HG03575 (cell line): ENCODE measurements around the gene USP26.
"Not testable (repeated sequence)": the region's sequence is repeated elsewhere in the genome, so short reads cannot be mapped to it uniquely, and the experiment has no call there.

Experiments
- ATAC-seq: cut with Tn5 transposase; IDR thresholded peaks from one replicate; pipeline ENCODE4 v1.9.1; 2021; ENCODE audit not compliant: unreplicated experiment, insufficient number of reproducible peaks, low FRiP score; ENCODE audit errors: extremely low read depth

USP26 gene

DNA sequence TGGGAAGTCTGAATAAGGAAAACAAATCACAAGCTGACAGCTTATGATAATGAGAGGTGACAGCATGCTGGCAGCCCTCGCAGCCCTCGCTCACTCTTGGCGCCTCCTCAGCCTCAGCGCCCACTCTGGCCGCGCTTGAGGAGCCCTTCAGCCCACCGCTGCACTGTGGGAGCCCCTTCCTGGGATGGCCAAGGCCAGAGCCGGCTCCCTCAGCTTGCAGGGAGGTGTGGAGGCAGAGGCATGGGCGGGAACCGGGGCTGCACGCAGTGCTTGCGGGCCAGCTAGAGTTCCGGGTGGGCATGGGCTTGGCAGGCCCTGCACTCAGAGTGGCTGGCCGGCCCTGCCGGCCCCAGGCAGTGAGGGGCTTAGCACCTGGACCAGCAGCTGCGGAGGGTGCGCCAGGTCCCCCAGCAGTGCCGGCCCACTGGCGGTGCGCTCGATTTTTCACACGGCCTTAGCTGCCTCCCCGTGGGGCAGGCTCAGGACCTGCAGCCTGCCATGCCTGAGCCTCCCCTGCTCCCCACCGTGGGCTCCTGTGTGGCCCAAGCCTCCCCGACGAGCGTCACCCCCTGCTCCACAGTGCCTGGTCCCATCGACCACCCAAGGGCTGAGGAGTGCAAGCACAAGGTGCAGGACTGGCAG, 52.6 kb downstream of the USP26 start:
- not testable (repeated sequence) for ATAC-seq

GRCh38 chrX:133042260-133042659, 54.6 kb downstream of the USP26 start:
- ATAC-seq: no peak

GRCh38 chrX:133033010-133033409, 63.9 kb downstream of the USP26 start:
- ATAC-seq: no peak

DNA sequence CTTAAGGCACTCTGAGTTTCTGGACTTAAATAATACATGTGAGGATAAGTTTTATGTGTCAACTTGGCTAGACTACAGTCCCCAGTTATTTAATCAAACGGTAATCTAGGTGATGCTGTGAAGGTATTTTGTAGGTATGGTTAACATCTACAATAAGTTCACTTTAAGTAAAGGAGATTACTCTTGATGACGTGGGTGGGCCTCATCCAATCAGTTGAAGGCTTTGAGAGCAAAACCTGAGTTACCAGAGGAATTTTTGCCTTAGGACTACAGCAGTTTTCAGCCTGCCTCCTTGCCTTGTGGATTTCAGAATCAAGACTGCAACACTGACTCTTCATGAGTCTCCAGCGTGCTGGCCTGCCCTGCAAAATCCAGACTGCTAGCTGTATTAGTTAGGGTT, 78.7 kb downstream of the USP26 start:
- ATAC-seq: no peak

GRCh38 chrX:133007458-133007857, 89.5 kb downstream of the USP26 start:
- no peak for ATAC-seq

DNA sequence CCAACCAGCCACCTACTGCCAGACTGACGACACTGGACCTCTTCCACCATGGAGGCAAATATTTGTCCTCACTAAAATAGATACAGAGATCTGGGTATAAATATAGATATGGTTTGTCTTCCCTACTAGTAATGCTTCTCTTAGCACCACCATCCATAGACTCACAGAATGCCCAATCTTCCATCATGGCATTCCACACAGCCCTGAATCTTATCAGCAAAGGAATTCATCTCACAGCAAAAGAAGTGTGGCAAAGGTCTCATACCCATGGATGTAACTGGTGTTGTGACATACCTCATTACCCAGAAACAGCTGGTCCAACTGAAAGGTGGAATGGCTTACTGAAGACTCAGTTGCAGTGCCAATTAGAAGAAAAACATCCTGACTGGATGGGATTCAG, 91.3 kb downstream of the USP26 start:
- no peak for ATAC-seq

DNA sequence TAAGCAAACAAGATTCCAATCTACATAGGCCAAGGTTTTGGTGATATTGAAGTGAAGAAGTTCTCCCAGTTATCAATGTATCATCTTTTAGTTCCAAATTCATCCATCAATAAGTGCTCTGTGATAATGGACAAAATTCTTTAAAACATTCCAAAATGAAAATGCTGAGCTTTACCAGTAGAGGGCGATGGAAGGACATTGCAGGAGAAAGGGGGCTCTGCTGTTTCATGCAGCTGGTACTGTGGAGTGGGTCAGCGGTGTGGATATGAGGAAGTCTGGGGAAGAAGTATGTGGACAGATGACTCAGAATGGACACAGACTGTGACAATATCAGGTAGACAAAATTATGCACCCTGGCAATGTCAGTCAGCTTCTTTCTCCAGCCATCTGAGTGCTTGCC, 91.9 kb downstream of the USP26 start:
- ATAC-seq: no peak

- no peak for ATAC-seq
Measured at GRCh38 chrX:132999209-132999608, 97.7 kb downstream of the USP26 start.

- ATAC-seq: no peak
Measured at GRCh38 chrX:132990835-132991234, 106.1 kb downstream of the USP26 start.

GRCh38 chrX:132986556-132986955, 110.4 kb downstream of the USP26 start:
- no peak for ATAC-seq

DNA sequence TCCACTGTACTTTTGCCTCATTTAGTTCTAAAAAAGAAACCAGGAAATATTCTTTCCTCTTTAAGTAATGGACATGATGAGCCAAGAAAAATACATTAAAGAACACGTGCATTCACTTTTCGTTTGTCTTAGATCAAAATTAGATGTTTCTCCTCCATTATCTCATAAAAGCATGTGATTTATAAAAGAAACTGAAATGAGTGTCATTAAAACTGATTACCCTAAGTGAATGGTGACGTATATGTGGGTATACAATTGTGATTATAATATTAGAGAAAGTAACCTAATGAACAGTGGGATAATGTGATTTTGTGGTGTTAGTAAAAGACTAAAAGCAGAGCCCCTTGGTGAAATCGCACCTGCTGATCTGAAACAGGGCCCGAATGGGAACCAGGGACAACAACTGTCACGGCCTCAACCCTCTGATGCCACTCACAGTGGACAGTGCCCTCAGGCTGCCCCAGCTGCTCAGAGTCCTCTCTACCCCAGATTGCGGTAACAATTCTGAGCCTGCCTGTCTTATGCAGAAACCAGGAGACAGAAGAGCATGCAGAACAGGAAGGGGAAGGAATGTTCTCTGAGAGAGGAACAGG, 112.8 kb downstream of the USP26 start:
- no peak for ATAC-seq

- ATAC-seq: no peak
Measured at GRCh38 chrX:132983496-132983895, 113.4 kb downstream of the USP26 start.

- not testable (repeated sequence) for ATAC-seq
Measured at GRCh38 chrX:132980035-132980434, 116.9 kb downstream of the USP26 start.
